Activated T-cell treated with anti-CD3 and anti-CD28 coated beads for 48 hours (primary cell): ENCODE measurements around the gene TRDMT1.

Source experiments
- DNase-seq: peaks from one replicate; pipeline ENCODE4 v3.0.0-alpha.2; 2020; ENCODE audit warnings: low read depth

The TRDMT1 gene, protein sequence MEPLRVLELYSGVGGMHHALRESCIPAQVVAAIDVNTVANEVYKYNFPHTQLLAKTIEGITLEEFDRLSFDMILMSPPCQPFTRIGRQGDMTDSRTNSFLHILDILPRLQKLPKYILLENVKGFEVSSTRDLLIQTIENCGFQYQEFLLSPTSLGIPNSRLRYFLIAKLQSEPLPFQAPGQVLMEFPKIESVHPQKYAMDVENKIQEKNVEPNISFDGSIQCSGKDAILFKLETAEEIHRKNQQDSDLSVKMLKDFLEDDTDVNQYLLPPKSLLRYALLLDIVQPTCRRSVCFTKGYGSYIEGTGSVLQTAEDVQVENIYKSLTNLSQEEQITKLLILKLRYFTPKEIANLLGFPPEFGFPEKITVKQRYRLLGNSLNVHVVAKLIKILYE

DNA sequence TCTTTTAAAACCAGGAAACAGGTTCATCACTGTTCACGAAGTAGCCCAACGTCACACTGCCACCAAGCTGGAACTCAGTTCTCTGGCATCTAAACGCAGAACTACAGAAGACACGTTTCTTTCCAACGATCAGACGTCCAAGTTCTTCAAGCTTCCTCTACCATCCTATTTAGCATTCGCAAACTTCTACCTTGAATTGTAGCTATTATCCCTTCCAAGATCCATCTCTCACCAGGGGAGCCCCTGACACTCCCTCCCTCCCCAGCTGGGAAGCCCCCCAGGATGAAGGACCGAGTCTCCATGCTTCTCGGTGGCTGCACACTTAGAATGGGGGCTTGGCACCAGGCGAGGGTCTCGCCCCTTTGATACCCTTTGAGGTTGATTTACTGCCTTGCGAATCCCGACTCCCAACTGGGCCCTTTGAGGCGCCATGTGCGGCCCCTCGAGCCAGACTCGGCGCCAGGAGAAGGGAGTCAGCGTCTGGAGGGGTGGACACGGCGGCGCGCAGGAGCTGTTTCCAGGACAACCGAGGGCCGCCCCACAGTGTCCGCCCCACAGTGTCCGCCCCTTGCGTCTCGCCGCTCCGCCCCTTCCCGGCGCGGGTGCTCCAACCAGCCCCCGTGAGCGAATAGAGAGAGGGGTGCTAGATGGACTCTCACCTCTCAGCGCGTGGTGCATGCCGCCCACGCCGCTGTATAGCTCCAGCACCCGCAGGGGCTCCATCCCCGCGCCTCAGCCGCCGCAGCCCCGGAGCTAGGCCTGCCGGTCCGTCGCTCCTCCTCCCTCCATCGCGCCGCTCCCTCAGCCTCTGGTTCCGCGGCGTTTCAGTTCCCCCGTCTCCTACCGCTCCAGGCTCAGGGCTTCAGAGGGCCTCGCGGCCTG, at the start of gene TRDMT1:
Gene TRDMT1, minus strand, starts transcription at position 761 of the 882 bp plus-strand sequence. Its CDS starts 38 bp downstream, at position 723.
- DNase-seq: peak; percentile 75

DNA sequence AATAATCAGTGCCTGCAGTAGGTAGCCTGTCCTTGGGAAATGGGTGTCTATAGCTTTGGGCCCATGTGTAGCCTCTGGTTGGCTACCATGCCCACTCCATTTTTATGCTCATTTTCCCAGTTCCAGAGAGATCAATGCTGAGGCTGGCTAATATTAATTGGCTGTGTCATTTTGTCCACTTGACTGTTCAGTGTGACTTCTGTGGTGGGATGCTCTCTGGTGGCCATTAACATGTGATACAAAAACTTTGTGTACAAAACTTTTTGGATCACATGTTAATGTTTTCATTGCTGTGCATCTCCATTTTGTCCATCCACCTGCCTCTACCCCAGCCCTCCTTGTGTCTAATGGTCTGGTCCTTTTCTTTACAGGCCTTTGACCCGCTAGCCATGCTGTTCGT, 49.3 kb upstream of the TRDMT1 start:
- no peak for DNase-seq

DNA sequence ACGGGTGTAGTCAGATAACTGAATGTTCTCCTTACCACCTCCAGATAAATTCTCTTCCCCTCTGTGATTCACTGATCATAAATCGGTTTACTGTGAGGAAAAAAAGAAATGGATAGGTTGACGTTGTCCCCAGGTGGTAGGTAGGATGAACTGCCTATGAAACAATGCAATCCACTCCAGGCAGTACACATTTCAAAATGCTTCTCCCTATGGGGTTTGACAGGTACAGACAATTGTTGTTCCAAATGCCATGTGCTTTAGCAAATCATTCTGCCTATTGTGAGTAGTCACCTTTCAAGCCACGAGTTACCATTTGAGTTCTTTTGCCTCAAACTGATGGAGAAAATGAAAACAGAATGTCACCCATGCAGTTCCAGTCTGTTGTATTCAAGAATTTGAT, 48.3 kb upstream of the TRDMT1 start:
- DNase-seq: no peak

DNA sequence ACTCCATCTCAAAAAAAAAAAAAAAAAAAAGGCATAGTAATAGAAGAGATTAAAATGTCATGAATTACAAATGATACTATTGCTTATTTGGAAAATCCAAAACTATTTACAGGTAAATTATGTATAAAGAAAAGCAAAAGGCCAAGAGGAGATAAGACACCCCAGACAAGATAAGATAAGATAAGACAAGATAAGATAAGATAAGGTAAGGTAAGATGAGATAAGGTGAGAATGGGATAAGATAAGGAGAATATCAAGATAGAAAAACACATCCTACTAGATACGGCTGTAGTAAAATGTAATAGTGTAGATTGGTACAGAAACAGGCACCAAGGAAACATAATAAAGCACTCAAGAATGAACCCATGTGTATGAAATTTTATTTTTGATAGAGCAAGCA, 47.5 kb upstream of the TRDMT1 start:
- DNase-seq: no peak

DNA sequence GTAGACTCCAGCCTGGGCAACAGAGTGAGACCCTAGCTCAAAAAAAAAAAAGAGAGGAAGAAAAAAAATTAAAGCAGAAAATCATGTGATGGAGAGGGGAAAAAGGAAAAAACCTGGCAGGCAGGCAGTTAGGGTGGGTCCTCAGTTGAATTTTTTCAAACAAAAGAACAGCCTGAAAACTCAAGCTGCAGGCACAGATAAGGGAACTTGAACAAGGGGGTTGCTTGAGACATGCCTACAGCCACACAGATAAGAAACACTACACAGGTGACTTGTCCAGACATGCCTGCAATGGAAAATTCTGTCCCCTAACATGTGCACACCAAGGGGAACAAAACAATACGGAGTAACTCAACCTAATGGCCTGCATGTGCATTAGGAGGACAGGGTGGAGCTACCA, 45.7 kb upstream of the TRDMT1 start:
- DNase-seq: no peak

DNA sequence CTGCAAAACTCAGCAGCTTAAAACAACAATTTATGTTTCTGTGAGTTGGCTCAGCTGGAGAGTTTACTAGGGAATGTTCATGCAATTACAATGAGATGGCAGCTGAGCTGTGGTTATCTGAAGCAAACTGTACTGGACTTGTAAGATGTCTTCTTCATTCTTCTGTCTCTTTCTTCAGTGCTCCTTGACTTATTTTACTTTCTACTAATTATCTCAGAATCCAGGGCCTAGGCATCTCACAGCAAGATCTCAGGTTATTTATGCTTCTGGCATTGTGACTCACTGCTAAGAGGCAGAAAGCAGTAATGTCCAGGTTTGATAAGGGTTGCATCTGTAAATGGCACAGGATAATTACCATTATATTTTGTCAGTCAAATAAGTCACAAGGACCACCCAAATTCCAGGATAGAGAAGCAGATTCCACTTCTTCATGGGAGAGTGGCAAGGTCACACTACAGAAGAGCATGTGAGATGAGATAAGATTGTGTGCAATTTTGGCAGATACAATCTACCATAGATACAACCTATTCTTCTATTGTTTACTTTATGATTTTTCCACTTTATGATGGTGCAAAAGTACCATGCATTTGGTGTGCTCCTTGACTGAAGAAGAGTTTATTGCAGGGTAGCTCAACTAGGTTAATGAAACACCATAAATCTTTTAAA, 43.4 kb upstream of the TRDMT1 start:
- DNase-seq: no peak

DNA sequence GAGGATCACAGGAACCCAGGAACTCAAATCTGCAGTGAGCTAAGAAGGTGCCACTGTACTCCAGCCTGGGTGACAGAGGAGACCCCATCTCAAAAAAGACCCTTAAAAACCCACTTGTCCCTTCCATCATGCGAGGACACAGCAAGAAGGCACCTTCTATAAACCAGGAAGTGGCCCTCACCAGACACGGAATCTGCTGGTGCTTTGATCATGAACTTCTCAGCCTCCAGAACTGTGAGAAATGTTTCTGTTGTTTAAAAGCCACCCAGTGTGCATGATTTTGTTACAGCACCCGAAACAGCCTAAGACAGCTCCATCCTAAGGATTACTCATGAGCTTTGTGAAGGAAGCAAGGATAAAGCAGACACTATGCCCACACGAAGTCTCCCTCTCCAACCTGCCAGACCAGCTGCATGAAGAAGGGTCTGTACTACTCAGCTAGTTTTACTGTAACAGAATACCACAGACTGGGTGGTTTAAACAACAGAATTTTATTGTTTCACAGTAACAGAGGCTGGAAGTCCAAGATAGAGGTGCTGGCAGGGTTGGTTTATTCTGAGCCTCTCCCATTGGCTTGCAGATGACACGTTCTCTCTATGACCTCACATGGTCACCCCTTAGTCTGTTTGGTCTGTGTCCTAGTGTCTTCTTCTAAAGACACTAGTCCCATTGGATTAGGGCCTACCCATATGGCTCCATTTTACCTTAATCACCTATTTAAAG, 40.3 kb upstream of the TRDMT1 start:
- no peak for DNase-seq

DNA sequence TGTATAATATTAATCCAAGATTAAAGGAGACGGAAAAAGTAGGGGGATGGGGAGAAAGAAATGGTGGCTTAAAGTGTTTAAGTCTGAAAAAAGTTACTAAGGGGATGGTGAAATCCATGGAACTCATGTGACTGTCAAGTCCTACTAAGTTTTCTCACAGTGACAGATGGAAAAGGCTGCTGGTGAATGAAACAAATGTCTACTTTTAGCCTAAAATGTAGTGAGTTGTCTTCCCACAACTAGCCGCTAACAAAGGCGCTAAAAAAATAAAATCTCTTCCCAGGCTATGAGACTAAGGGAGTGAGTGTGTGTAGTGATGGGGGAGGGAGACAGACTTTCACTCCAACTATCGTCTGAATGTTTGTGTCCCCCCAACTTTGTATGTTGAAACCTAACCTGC, 39.1 kb upstream of the TRDMT1 start:
- no peak for DNase-seq

DNA sequence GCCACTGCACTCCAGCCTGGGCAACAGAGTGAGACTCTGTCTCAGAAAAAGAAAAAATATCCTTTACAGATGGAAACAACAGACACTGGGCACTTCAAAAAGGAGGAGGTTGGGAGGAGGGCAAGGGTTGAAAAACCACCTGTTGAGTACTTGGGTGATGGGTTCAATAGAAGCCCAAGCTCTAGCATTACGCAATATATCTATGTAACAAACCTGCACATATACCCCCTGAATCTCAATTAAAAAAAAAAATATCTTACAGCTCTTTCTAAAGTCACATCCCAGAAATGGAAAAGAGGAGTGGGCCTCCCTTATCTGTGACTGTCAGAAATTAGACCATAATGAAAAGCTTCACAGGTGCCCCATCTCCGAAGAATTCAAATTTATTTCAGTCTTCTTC, 38.6 kb upstream of the TRDMT1 start:
- DNase-seq: no peak

DNA sequence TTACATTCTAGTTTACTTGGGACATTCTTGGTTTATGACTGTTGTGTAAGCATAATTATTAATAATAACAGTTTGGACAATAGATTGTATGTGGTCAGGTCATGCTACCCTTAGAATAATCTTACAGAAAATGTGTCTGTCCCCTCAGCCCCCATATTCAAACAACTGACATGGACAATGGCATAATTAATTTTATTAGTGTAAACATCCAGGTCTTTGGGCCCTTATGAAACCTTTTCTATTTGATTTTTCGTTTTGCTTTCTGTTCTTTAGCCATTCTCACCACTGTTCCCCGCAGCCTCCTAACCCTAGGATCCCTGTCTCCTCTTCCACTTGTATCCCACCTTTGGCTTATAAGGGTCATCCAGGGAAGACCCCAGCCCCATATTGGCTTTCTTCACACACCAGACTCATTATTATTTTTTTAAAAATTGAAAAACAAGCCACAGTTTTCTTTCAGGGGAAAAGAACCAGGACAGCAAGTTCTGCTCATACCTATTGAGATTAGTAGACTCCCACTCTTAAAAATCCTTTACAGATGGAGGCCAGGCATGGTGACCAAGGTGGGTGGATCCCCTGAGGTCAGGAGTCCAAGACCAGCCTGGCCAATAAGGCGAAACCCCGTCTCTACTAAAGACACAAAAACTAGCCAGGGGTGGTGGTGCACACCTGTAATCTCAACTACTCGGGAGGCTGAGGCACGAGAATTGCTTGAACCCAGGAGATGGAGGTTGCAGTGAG, 38.0 kb upstream of the TRDMT1 start:
- no peak for DNase-seq

DNA sequence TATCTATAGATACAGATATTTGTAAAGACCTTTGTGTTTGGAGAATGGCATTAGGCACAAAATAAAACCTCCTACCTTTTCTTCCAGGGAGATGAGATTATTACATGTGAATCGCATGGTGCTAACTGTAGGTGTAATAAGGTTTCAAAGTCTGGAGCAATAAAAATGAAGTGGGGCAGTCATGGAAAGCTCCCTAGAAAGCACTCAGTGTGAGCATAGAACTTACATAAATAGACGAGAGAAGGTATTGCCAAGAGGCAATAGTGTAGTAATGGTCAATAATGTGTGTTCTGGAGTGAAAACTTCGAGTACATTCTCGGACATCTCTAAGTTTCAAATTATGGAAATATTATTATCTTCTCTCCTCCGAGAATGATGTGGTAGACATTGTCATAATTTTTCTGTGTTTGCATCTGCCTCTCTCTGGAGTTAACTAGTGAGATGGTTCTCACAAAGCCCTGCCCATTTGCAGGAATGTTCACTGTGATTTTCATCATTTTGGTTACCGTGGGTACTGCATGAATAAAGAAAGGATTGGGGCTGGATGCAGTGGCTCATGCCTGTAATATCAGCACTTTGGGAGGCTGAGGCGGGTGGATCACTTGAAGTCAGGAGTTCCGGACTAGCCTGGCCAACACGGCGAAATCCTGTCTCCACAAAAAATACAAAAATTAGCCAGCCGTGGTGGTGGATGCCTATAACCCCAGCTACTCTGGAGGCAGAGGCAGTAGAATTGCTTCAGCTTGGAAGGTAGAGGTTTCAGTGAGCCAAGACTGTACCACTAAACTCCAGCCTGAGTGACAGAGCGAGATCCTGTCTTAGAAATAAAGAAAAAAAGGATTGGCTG, 37.2 kb upstream of the TRDMT1 start:
- DNase-seq: no peak

DNA sequence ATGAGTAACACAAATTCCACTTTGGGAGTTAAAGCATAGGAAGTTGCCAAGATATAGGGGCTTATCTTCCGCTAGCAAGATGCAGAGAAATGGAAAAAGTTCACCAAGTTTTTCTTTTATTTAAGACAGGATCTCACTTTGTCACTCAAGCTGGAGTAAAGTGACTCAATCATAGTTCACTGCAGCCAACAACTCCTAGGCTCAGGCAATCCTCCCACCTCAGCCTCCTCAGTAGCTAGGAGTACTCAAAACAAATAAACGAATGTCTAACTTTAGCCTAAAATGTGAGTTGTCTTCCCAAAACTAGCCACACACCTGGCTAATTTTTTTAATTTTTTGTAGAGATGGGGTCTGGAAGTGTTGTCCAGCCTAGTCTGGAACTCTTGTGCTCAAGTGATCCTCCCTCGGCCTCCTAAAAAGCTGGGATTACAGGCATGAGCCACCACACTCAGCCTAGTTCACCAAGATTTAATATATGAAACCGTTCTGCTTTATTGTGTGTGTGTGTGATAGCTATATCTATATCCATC, 36.5 kb upstream of the TRDMT1 start:
- DNase-seq: no peak

DNA sequence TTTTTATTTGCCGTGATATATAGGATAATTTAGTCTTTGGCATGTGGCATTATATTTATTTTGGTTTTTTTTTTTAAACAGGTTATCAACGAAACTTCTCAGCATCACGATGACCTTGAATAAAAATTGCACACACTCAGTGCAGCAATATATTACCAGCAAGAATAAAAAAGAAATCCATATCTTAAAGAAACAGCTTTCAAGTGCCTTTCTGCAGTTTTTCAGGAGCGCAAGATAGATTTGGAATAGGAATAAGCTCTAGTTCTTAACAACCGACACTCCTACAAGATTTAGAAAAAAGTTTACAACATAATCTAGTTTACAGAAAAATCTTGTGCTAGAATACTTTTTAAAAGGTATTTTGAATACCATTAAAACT, 35.7 kb upstream of the TRDMT1 start:
- DNase-seq: no peak

DNA sequence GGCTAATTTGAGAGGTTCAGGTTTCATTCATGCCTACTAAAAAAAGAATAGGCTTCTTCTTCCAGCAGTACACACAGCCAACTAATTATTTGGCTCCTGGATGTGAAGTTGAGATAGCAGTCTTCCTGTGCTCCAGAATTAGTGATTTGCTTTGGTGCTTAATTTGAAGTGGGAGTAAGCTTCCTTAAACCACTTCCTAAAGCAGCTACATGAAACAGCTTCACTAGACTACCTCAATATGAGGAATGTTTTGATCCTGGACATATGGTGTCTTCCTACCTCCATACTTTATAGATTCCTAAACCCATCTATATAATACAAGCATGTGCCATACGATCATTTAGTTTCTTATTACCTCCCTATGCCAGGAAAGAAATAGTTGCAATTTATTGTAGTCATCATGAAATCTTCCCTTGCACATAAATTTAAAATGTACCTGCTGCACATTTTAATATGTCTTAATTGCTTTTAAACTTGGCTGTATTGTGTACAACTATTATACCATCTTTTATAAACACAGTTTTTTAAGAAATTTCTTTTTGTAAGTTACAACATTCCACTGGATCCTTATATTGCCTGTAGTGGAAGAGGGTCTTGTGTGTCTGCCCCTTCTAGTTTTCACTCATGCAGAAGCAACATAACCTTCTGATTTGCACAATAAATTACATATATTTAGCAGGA, 35.1 kb upstream of the TRDMT1 start:
- no peak for DNase-seq

DNA sequence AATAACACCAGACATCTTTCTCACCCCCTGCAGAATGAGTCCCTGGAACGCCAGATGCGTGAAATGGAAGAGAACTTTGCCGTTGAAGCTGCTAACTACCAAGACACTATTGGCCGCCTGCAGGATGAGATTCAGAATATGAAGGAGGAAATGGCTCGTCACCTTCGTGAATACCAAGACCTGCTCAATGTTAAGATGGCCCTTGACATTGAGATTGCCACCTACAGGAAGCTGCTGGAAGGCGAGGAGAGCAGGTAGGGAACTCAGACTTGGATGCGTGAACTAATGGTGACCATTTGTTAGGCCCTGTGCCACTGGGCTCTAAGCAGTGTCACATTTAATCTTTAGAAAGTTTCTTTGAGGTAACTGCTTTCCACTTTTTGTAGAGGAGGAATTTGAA, 33.7 kb upstream of the TRDMT1 start:
- DNase-seq: no peak

DNA sequence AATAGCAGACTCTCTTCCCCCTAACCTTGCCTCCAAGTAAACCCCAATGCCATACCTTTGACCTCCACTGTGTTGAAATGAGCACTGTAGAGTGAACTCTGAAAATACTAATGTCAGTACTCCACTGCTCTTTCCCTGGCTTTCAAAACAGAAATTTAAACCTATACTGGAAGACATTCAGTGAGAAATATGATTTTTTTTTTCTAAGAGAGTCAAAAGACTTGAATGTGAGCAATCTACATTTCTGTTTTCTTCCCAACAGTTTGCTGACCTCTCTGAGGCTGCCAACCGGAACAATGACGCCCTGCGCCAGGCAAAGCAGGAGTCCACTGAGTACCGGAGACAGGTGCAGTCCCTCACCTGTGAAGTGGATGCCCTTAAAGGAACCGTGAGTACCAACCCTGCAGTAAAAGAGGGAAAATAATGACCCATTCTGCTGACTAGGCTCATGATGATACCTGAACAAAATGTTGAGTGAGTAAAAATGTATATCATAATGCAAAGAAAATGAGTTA, 33.0 kb upstream of the TRDMT1 start:
- no peak for DNase-seq

DNA sequence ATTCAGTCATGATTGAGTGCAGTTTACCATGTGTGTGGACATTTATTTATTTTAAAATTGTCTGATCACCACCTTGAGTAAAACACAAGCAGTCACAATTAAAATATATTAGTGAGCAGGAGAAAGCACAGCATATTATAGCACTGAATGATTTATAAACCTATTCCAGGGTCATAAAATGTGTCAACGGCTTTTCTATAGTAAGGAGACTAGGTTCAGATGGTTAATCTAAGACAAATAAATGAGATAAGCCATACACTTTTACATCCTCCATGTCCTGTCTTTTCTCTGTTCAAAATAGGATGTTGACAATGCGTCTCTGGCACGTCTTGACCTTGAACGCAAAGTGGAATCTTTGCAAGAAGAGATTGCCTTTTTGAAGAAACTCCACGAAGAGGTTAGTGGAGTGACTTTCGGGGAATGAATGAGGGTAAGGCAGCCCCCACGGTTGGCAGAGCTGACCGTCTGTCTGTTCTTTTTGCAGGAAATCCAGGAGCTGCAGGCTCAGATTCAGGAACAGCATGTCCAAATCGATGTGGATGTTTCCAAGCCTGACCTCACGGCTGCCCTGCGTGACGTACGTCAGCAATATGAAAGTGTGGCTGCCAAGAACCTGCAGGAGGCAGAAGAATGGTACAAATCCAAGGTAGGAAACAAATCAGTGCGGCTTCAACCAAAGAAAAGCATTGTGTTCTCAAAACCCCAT, 32.0 kb upstream of the TRDMT1 start:
- DNase-seq: no peak

DNA sequence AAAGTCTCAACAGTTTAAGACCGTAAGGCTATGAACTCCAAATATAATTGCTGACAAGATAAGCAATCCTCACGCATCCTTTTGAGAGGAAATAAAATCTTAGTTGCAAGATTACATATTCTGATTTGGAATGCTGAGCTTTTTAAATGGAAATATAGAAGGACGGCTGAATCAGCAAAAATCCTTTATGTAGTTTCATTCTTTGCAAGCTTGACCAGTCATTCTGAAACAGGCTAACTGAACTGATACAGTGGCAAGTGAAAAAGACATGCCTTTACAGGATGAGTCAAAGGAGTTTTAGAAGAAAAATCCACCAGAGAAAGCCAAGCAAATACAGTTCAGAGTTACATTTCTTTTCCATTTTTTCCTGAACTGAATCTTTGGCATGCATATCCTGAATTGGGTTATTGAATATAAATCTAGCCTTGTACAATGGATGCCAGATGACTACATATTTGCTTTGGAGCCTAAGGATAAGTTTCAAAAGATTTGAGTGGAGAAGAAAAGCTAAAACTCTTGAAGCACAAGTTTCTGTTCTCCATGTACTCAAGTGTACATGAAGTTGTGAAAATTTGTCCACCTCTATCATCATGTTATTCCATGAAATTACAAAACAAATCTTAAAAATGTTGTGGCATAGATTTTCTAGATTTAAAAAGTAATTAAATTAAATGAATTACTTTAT, 30.9 kb upstream of the TRDMT1 start:
- no peak for DNase-seq
